GM12891 (cell line): Measurements from ENCODE around the gene ZNF248.

Experiments used
- DNase-seq: peaks from one replicate; pipeline ENCODE4 v3.0.0; 2011; ENCODE audit warnings: low spot score; ENCODE audit not compliant: insufficient read length
- FAIRE-seq: peaks from 2 replicates; lab custom pipeline; 2011; peaks lifted over from hg19 to GRCh38; lab: Jason Lieb, UNC
- PAX5 ChIP-seq: IDR thresholded peaks from 2 replicates; pipeline ENCODE4 v1.6.1; 2011; ENCODE audit warnings: low read length, moderate library complexity, mild to moderate bottlenecking; ENCODE audit not compliant: insufficient read depth, severe bottlenecking
- POLR2A ChIP-seq: IDR thresholded peaks from 2 replicates; pipeline ENCODE4 v1.6.1; 2011; ENCODE audit warnings: low read depth, low read length, control low read depth
- POLR2AphosphoS5 ChIP-seq: IDR thresholded peaks from 2 replicates; pipeline ENCODE4 v1.6.1; 2011; ENCODE audit warnings: low read depth, low read length, control low read depth
- POU2F2 ChIP-seq: IDR thresholded peaks from 2 replicates; pipeline ENCODE4 v1.6.1; 2011; ENCODE audit warnings: low read depth, mild to moderate bottlenecking, control low read depth, low read length, moderate library complexity
- SPI1 ChIP-seq: IDR thresholded peaks from 2 replicates; pipeline ENCODE4 v1.6.1; 2011; ENCODE audit warnings: low read depth, low read length, control low read depth
- TAF1 ChIP-seq: IDR thresholded peaks from 2 replicates; pipeline ENCODE4 v1.6.1; 2011; ENCODE audit warnings: low read depth, low read length, control low read depth

ZNF248 gene

DNA sequence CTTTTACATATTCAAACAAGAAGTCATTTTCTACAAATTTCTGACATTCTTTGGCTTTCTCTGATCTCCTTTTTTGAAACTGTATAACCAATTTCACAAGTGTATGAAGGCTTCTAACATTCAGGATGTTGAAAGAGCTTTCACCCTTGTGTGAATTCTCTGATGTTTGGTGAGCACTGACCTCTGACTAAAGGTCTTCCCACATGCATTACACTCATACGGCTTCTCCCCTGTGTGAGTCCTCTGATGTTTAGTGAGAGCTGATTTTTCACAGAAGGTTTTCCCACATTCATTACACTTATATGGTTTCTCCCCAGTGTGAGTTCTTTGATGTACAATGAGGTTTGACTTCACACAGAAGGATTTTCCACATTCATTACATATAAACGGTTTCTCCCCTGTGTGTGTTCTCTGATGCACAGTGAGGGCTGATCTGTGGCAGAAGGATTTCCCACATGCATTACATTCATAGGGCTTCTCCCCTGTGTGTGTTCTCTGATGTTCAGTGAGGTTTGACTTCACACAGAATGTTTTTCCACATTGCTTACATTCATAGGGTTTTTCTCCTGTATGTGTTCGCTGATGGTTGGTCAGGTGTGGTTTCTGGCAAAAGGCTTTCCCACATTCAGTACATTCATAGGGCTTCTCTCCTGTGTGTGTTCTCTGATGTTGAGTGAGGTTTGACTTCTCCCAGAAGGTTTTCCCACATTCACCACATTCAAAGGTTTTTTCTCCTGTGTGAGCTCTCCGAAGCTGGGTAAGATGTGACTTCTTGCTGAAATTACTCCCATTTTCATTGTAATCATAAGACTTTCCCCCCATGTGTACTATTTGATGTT, 25.7 kb downstream of the ZNF248 start:
- DNase-seq (no peak), FAIRE-seq (no peak)
- TF ChIP-seq POLR2A (no peak), SPI1 (no peak), TAF1 (no peak), PAX5 (no peak), POLR2AphosphoS5 (no peak), POU2F2 (no peak)

DNA sequence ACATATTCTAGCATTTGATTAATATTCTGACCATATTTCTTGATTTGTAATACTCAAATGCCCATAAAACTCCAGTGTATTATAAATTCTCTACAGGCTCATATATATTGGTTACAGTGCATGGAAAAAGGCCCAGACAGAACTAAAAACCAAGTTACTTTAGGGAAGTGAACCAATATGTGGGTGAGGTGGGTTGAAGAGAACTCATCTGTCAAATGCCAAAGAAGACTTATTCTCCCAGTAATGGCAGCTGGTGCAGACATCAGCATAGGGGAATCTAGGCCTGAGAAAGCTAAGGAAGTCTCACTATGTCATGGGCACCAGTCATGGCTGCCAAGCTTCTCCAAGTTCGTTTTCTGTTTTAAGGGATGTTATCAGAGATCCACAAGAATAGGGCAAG, 30.6 kb downstream of the ZNF248 start:
- no peak for DNase-seq
- TF ChIP-seq POLR2AphosphoS5 (no peak), POLR2A (no peak), SPI1 (0 out of 2 replicates have a peak, but pooled peaks have one; percentile 12)
- FAIRE-seq: no peak

DNA sequence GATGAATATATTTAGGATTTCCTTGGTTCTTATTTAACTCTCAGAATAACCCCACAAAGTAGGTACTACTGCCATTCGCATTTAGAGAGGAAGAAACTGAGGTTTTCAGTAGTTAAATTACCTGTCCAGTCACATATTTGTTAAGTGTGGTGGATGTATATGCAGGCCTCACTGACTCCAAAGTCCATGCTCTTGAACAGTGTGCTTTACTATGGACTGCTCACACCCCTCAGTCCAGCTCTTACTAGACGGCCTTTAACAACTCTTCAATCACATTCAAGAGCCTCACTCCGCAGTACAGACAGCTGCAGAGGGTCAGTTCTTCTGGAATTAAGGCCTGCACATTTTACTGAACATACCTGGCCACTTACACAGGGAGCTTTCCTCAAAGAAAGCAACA, 36.2 kb downstream of the ZNF248 start:
- no peak for TF ChIP-seq POU2F2
- TF ChIP-seq POLR2A: no peak
- TF ChIP-seq POLR2AphosphoS5: no peak
- TF ChIP-seq PAX5: no peak
- no peak for TF ChIP-seq TAF1
- TF ChIP-seq SPI1: no peak
- DNase-seq (no peak), FAIRE-seq (no peak)

DNA sequence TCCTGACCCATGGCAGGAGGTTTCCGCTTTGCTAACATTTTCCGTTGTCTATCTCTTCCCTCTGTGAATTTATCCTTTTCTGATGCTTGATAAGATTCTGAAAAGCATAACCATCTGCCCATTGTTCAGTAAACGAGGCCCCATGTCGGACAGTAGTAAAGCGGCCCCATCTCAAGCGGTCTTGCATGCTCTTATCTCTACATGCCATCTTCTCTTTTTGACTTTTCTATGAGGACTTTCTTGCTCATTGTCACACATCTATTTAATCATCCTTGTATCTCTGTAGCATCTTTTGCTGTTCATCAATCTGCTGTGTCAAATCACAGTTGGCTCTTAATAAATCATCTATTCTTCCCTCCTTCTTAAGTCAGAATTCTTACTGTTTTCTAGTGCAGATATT, 37.6 kb downstream of the ZNF248 start:
- DNase-seq (no peak), FAIRE-seq (no peak)
- TF ChIP-seq SPI1: no peak
- TF ChIP-seq POU2F2: no peak
- TF ChIP-seq POLR2AphosphoS5: no peak
- no peak for TF ChIP-seq PAX5
- no peak for TF ChIP-seq TAF1
- TF ChIP-seq POLR2A: no peak

DNA sequence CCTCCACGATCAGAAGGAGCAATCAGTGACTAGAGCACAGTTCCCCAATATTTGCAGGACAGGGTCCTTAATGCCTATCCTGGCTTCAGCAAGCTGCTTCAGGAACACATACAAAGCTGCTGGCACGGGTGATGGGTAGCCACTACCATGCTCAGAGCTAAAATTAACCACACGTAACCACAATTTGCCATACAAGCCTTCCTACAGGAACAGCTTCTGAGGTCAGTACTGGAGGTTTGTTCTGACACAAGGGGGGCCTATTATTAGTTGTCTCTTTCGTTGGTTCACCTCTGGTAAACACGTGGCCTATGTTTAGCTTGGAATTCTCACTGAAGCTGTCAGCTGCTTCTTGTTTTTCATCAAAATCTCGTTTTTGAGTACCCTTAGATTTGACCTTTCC, 41.1 kb downstream of the ZNF248 start:
- FAIRE-seq (no peak), DNase-seq (no peak)
- TF ChIP-seq TAF1: no peak
- TF ChIP-seq POU2F2: no peak
- no peak for TF ChIP-seq POLR2AphosphoS5
- TF ChIP-seq SPI1: no peak
- no peak for TF ChIP-seq POLR2A
- TF ChIP-seq PAX5: no peak

DNA sequence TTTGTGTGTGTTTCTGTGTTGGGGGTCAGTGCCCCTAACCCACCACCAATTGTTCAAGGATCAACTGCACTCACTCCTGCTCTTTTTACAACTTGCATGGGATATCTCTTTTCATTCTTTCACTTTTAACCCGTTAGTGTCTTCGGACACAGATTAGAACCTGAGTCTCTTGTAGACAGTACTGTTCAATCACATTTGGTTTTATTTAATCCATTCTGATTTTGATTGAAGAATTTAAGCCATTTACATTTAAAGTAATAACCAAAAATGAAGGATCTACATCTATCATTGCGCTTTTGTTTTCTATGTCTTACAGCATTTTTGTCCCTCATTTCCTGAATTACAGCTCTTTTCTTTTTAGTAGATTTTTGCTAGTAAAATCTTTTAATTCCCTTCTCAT, 43.6 kb downstream of the ZNF248 start:
- DNase-seq (no peak), FAIRE-seq (no peak)
- TF ChIP-seq SPI1 (no peak), TAF1 (no peak), POU2F2 (no peak), PAX5 (no peak), POLR2AphosphoS5 (no peak), POLR2A (no peak)

DNA sequence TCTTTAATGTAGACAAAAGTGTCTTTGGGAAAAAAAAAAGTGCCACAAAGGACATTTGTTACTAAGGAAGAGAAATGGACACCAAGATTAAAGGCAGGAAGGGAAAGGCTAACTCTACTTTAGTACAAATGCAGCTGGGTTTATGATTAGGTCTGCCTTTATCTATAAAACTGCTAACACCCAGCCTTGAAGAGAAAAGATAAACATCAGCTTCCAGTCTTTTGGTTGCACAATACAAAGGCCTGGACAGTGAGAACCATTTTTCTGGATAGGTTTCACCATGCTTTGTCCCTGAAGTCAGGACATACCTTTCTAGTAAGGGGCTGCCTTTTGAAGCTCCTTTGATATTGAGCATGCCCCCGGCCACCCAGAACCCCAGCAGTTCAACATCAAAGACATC, 45.1 kb downstream of the ZNF248 start:
- FAIRE-seq (no peak), DNase-seq (no peak)
- TF ChIP-seq POLR2AphosphoS5: no peak
- no peak for TF ChIP-seq TAF1
- TF ChIP-seq POLR2A: no peak
- no peak for TF ChIP-seq PAX5
- no peak for TF ChIP-seq SPI1
- no peak for TF ChIP-seq POU2F2

DNA sequence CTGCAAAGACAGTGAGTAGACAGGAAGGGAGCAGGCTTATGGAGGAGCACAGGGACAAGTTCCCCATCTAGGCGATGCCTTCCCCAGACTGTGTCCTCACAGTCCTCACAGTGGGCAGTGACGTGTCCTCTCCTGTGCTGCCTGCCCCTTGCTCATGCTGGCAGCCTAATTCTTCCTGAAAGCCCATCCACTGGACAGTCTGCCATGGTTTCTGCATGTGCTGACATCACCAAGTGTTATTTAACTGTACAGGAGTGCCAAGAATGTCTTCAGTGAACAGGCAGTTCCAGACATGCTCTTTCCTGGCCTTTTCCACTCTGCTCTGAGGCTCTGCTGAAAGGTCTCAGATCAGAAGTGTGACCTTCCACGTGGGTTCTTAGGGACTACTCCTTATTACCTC, 54.1 kb downstream of the ZNF248 start:
- no peak for DNase-seq
- no peak for TF ChIP-seq PAX5
- no peak for TF ChIP-seq POLR2A
- no peak for TF ChIP-seq TAF1
- TF ChIP-seq POLR2AphosphoS5: no peak
- no peak for TF ChIP-seq SPI1
- no peak for TF ChIP-seq POU2F2
- no peak for FAIRE-seq

DNA sequence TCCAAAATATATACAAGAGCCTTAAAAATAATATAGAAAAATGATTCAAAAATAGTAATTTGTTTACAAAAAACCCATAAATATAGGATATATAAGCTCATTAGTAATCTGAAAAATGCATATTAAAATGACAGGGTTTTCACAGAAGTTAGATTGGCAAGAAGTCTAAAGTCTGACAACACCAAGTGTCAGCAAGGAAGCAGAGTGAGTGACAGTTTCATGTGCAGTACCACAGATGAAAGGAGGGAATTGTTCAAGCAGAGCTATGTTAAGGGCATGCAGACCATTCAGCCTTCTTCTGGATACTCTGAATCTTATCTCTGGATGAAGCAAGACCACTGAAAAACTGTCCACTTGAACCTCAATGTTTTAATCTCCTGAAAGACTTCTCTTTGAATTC, 55.9 kb downstream of the ZNF248 start:
- TF ChIP-seq PAX5: no peak
- no peak for TF ChIP-seq POLR2A
- no peak for TF ChIP-seq POLR2AphosphoS5
- no peak for TF ChIP-seq TAF1
- no peak for TF ChIP-seq POU2F2
- TF ChIP-seq SPI1: no peak
- DNase-seq: no peak
- no peak for FAIRE-seq

DNA sequence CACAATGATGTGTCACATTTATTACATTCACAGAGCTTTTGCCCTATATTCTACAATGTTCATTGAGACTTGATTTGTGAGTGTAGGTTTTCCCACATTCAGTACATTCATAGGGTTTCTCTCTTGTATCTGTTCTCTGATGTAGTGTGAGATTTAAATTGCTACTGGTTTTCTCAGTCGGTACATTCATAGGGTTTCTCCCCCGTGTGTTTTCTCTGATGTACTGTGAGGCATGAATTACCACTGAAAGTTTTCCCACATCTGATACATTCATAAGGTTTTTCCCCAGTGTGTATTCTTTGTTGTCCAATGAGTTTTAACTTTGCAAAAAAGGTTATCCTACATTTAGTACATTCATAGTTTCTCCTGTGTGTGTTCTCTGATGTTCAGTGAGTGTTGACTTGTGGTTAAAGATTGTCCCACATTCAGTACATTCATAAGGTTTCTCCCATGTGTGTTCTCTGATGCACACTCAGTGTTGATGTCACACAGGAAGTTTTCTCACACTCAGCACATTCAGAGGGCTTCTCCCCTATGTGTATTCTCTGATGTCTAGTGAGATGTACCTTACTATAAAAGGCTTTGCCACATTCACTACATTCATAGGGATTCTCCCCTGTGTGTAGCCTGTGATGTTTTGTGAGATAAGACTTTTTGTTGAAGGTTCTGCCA, 63.0 kb downstream of the ZNF248 start:
- FAIRE-seq: no peak
- no peak for TF ChIP-seq POLR2A
- no peak for TF ChIP-seq PAX5
- no peak for TF ChIP-seq POLR2AphosphoS5
- no peak for TF ChIP-seq TAF1
- TF ChIP-seq SPI1: no peak
- no peak for TF ChIP-seq POU2F2

More for the DNA sequence above, 63.0 kb downstream of the ZNF248 start:
- DNase-seq: no peak
